ENCODE data around the gene LCN2. TPM values are rescaled to one million over a fixed set of nuclear protein-coding genes. Genes with fewer than 3 reads are reported as not detected.
A peak's percentile ranks its signal among the peaks of the same experiment; 100 is the strongest.

The LCN2 gene
- total RNA-seq, 1 experiment from 2014 or later: 153 TPM

- no peak overlapping the region for H3K27ac ChIP-seq (ENCODE audit: low read length)
- POLR2A ChIA-PET (ENCODE audit: unreplicated experiment): no interaction called here
- no peak overlapping the region for H2AFZ ChIP-seq (ENCODE audit: low read length)
- CTCF ChIA-PET: no interaction called here
- no peaks in the 10 kb centered on the region for H3K9me3 ChIP-seq (ENCODE audit: low read length)
- H3K9ac ChIP-seq (ENCODE audit: low read length): no peak overlapping the region
- ATAC-seq: no peak
- TF ChIP-seq EZH2 (IDR thresholded peaks at IDR 0.05; ENCODE audit: low read length, unreplicated experiment): no peak
- TF ChIP-seq EZH2phosphoT487 (IDR thresholded peaks at IDR 0.05; ENCODE audit: borderline replicate concordance, low read length): no peak
- TF ChIP-seq CTCF (conservative IDR thresholded peaks at IDR 0.05; ENCODE audit: low read depth, low read length): no peak
- no TSS peak for BruUV-seq (replicated peaks)
- no peak for DNase-seq
- H3F3A ChIP-seq (ENCODE audit: low read length, unreplicated experiment): no peaks in the 10 kb centered on the region
- peaks cover 25% of the 10 kb centered on the region; the same call in 1 of the 2 replicates for H3K36me3 ChIP-seq (ENCODE audit: low read depth, low read length)
- intact Hi-C loops (cut with micrococcal nuclease): no loop called here
- no peak overlapping the region for H3K4me3 ChIP-seq (ENCODE audit: low read length)
- H3K27me3 ChIP-seq (ENCODE audit: low read length): no peaks in the 10 kb centered on the region
- H3K4me2 ChIP-seq (ENCODE audit: low read length): no peak overlapping the region
- H3K79me2 ChIP-seq (ENCODE audit: low read length): peaks cover 34% of the 10 kb centered on the region
- H3K4me1 ChIP-seq (ENCODE audit: insufficient read depth, low read length): peaks cover 24% of the 10 kb centered on the region
- peaks cover 19% of the 10 kb centered on the region for H4K20me1 ChIP-seq (ENCODE audit: low read length)
- H3K9me2 ChIP-seq (replicated peaks; ENCODE audit: low read length): no peaks in the 10 kb centered on the region
Measured at GRCh38 chr9:128102196-128102595, 47.1 kb upstream of the LCN2 start.

- no peaks in the 10 kb centered on the region for H3K9me3 ChIP-seq (ENCODE audit: low read length)
- H3K9me2 ChIP-seq (replicated peaks; ENCODE audit: low read length): no peaks in the 10 kb centered on the region
- ChIA-PET POLR2A (ENCODE audit: unreplicated experiment) (no interaction called here), CTCF (no interaction called here)
- peaks cover 19% of the 10 kb centered on the region for H4K20me1 ChIP-seq (ENCODE audit: low read length)
- H3K36me3 ChIP-seq (ENCODE audit: low read depth, low read length): peaks cover 25% of the 10 kb centered on the region; the same call in 1 of the 2 replicates
- H3K9ac ChIP-seq (ENCODE audit: low read length): no peak overlapping the region
- no peak overlapping the region for H3K4me3 ChIP-seq (ENCODE audit: low read length)
- peaks cover 28% of the 10 kb centered on the region for H3K79me2 ChIP-seq (ENCODE audit: low read length)
- DNase-seq (no peak), ATAC-seq (no peak)
- TF ChIP-seq CTCF (conservative IDR thresholded peaks at IDR 0.05; ENCODE audit: low read depth, low read length) (no peak), EZH2phosphoT487 (IDR thresholded peaks at IDR 0.05; ENCODE audit: borderline replicate concordance, low read length) (no peak)
- peaks cover 17% of the 10 kb centered on the region for H3K4me1 ChIP-seq (ENCODE audit: insufficient read depth, low read length)
- no peak overlapping the region for H3K4me2 ChIP-seq (ENCODE audit: low read length)
- intact Hi-C loops (cut with micrococcal nuclease): no loop called here
- H2AFZ ChIP-seq (ENCODE audit: low read length): no peak overlapping the region
- BruUV-seq (replicated peaks): no TSS peak
- H3K27ac ChIP-seq (ENCODE audit: low read length): no peak overlapping the region
- no peaks in the 10 kb centered on the region for H3F3A ChIP-seq (ENCODE audit: low read length, unreplicated experiment)
- H3K27me3 ChIP-seq (ENCODE audit: low read length): no peaks in the 10 kb centered on the region
Measured at GRCh38 chr9:128102861-128103588, 46.2 kb upstream of the LCN2 start.

GRCh38 chr9:128103589-128103962, 45.7 kb upstream of the LCN2 start:
- CTCF ChIA-PET: no interaction called here
- H2AFZ ChIP-seq (ENCODE audit: low read length): no peak overlapping the region
- peaks cover 26% of the 10 kb centered on the region for H3K79me2 ChIP-seq (ENCODE audit: low read length)
- no peak overlapping the region for H3K9ac ChIP-seq (ENCODE audit: low read length)
- no peaks in the 10 kb centered on the region for H3K27me3 ChIP-seq (ENCODE audit: low read length)
- H3K4me2 ChIP-seq (ENCODE audit: low read length): no peak overlapping the region
- H3K36me3 ChIP-seq (ENCODE audit: low read depth, low read length): peaks cover 25% of the 10 kb centered on the region; the same call in 1 of the 2 replicates
- no TSS peak for BruUV-seq (replicated peaks)
- no peak overlapping the region for H3K27ac ChIP-seq (ENCODE audit: low read length)
- H3K9me2 ChIP-seq (replicated peaks; ENCODE audit: low read length): no peaks in the 10 kb centered on the region
- no peaks in the 10 kb centered on the region for H3K9me3 ChIP-seq (ENCODE audit: low read length)
- peaks cover 19% of the 10 kb centered on the region for H4K20me1 ChIP-seq (ENCODE audit: low read length)
- TF ChIP-seq EZH2 (IDR thresholded peaks at IDR 0.05; ENCODE audit: low read length, unreplicated experiment) (no peak), CTCF (conservative IDR thresholded peaks at IDR 0.05; ENCODE audit: low read depth, low read length) (peak; percentile 51)
- intact Hi-C loops (cut with micrococcal nuclease): no loop called here
- POLR2A ChIA-PET (ENCODE audit: unreplicated experiment): no interaction called here
- no peaks in the 10 kb centered on the region for H3F3A ChIP-seq (ENCODE audit: low read length, unreplicated experiment)
- DNase-seq (no peak), ATAC-seq (no peak)
- H3K4me3 ChIP-seq (ENCODE audit: low read length): no peak overlapping the region
- H3K4me1 ChIP-seq (ENCODE audit: insufficient read depth, low read length): peaks cover 15% of the 10 kb centered on the region

Data from PC-3 (cell line).